HepG2 (cell line): ENCODE data around the gene ARIH2. TPM values are rescaled to one million over a fixed set of nuclear protein-coding genes. Genes with fewer than 3 reads are reported as not detected.

Experiments
- ATAC-seq: fragments of 200-7000 bp; cut with Tn5 transposase; 3 replicates; pipeline ENCODE4 v1.9.1; 2020; ENCODE audit warnings: mild to moderate bottlenecking, moderate library complexity
- BruUV-seq: library from RNA; stranded (reverse); fragments of 400-500 nt; replicated peaks from 2 replicates; lab custom pipeline; 2021; lab: Mats Ljungman, UMichigan
- CTCF ChIA-PET: fragments of 300-600 bp; formaldehyde crosslinking; extraction: SDS; loops from one replicate; lab custom pipeline; 2021; ENCODE audit warnings: low total read pairs, inconsistent platforms, low intra/inter-chr PET ratio; lab: Yijun Ruan, JAX
- POLR2A ChIA-PET: fragments of 350-600 bp; sonication (Branson Sonifier 250); formaldehyde crosslinking; loops from one replicate; lab custom pipeline; 2020; ENCODE audit warnings: antibody characterized with exemption, inconsistent platforms; lab: Yijun Ruan, JAX
- DNase-seq: peaks from one replicate; pipeline ENCODE4 v3.0.0-alpha.2; 2015; ENCODE audit warnings: low spot score
- FAIRE-seq: peaks from 3 replicates; lab custom pipeline; 2011; peaks lifted over from hg19 to GRCh38; lab: Jason Lieb, UNC
- H2AFZ ChIP-seq: one replicate; pipeline ENCODE4 v1.6.1; 2011; ENCODE audit warnings: low read length, inconsistent platforms
- H3K27ac ChIP-seq: fragments of 300-600 bp; 3 replicates; pipeline ENCODE4 v1.8.0; 2011; ENCODE audit warnings: mixed run types, mild to moderate bottlenecking, mixed read lengths, low read length, inconsistent platforms; ENCODE audit not compliant: insufficient read depth; ENCODE audit errors: extremely low read length
- H3K27me3 ChIP-seq, 2 experiments: fragments of 200-600 bp in 1 of 2; 2 replicates in 1 of 2; 3 replicates in 1 of 2; pipeline versions ENCODE4 v1.6.0 to v1.8.0; 2011; ENCODE audit warnings: low read length in 2 of 2, mild to moderate bottlenecking in 2 of 2, moderate library complexity in 2 of 2, inconsistent platforms in 1 of 2; ENCODE audit not compliant: insufficient read depth in 2 of 2, control insufficient read depth in 1 of 2
- H3K36me3 ChIP-seq, 2 experiments: fragments of 200-600 bp in 1 of 2; replicated peaks in 1 of 2; 2 replicates in 1 of 2; 3 replicates in 1 of 2; pipeline versions ENCODE4 v1.5.1 to v1.8.0; 2011; ENCODE audit warnings: low read length in 2 of 2, inconsistent platforms in 1 of 2; ENCODE audit not compliant: insufficient read depth in 2 of 2, control insufficient read depth in 1 of 2
- H3K4me1 ChIP-seq: 2 replicates; pipeline ENCODE4 v1.5.1; 2012; ENCODE audit warnings: low read length, inconsistent platforms; ENCODE audit not compliant: insufficient read depth
- H3K4me2 ChIP-seq: 2 replicates; pipeline ENCODE4 v1.6.0; 2011; ENCODE audit warnings: low read depth, low read length, inconsistent platforms
- H3K4me3 ChIP-seq, 3 experiments: fragments of 200-600 bp in 1 of 3; sonication (generic), shearing (Covaris generic) in 1 of 3; replicated peaks in 1 of 3; 2 replicates each; pipeline ENCODE4 v1.5.1; 2011 to 2016; ENCODE audit warnings: low read length in 3 of 3, inconsistent platforms in 2 of 3, low read depth in 2 of 3, mild to moderate bottlenecking in 2 of 3, control low read depth in 1 of 3, mixed read lengths in 1 of 3; ENCODE audit not compliant: insufficient read depth in 1 of 3
- H3K79me2 ChIP-seq: one replicate; pipeline ENCODE4 v1.6.1; 2011; ENCODE audit warnings: low read length, inconsistent platforms; ENCODE audit not compliant: insufficient read depth
- H3K9ac ChIP-seq: 2 replicates; pipeline ENCODE4 v1.6.0; 2011; ENCODE audit warnings: mild to moderate bottlenecking, low read depth, low read length, inconsistent platforms; ENCODE audit not compliant: insufficient read depth
- H3K9me3 ChIP-seq: 2 replicates; pipeline ENCODE4 v1.5.1; 2012; ENCODE audit warnings: mild to moderate bottlenecking, low read length
- H4K20me1 ChIP-seq: 2 replicates; pipeline ENCODE4 v1.6.0; 2011; ENCODE audit warnings: inconsistent platforms, mild to moderate bottlenecking, low read length, moderate library complexity; ENCODE audit not compliant: insufficient read depth
- ADNP ChIP-seq: sonication (generic); formaldehyde crosslinking; IDR thresholded peaks from 2 replicates; pipeline ENCODE4 v1.4.0; 2020; ENCODE audit warnings: missing genetic modification reagents
- ASH2L ChIP-seq: fragments of 300-600, 200-600 bp; sonication (generic); IDR thresholded peaks from 2 replicates; pipeline ENCODE4 v1.7.0; 2017; ENCODE audit warnings: low read depth, mild to moderate bottlenecking, moderate library complexity, mixed read lengths, low read length; ENCODE audit not compliant: insufficient read length
- ATF1 ChIP-seq: IDR thresholded peaks from 2 replicates; pipeline ENCODE4 v1.6.1; 2016; ENCODE audit warnings: mild to moderate bottlenecking, control low read depth
- CCDC6 ChIP-seq: sonication (generic); formaldehyde crosslinking; IDR thresholded peaks from 2 replicates; pipeline ENCODE4 v1.8.1; 2022; ENCODE audit warnings: mild to moderate bottlenecking, missing genetic modification reagents, moderate library complexity
- DBP ChIP-seq: sonication (generic); formaldehyde crosslinking; IDR thresholded peaks from 2 replicates; pipeline ENCODE4 v1.4.0; 2020; ENCODE audit warnings: missing genetic modification reagents; ENCODE audit errors: not compliant biosample characterization
- HDAC2 ChIP-seq: sonication (generic); formaldehyde crosslinking; IDR thresholded peaks from 2 replicates; pipeline ENCODE4 v1.4.0; 2020; ENCODE audit warnings: missing genetic modification reagents
- MAFF ChIP-seq: IDR thresholded peaks from 2 replicates; pipeline ENCODE4 v1.6.1; 2011; ENCODE audit warnings: low read depth, low read length, improper control_type of control experiment
- MED13 ChIP-seq: sonication (generic); formaldehyde crosslinking; IDR thresholded peaks from 2 replicates; pipeline ENCODE4 v1.5.0; 2020; ENCODE audit warnings: missing genetic modification reagents
- MYNN ChIP-seq: sonication (generic); formaldehyde crosslinking; IDR thresholded peaks from 2 replicates; pipeline ENCODE4 v1.4.0; 2020; ENCODE audit warnings: mild to moderate bottlenecking, low read depth, missing genetic modification reagents
- NR2F1 ChIP-seq, 2 experiments: fragments of 450-650 bp in 1 of 2; formaldehyde crosslinking in 1 of 2; IDR thresholded peaks; 2 replicates each; pipeline versions ENCODE4 v1.5.0 to v1.6.1; 2016 to 2020; ENCODE audit warnings: mild to moderate bottlenecking in 1 of 2, missing compliant biosample characterization in 1 of 2, missing genetic modification reagents in 1 of 2, moderate library complexity in 1 of 2
- NR2F6 ChIP-seq, 2 experiments: IDR thresholded peaks; 2 replicates each; pipeline ENCODE4 v1.6.1; 2016; ENCODE audit warnings: antibody characterized with exemption in 1 of 2, mild to moderate bottlenecking in 1 of 2
- ZNF138 ChIP-seq: sonication (generic); formaldehyde crosslinking; IDR thresholded peaks from 2 replicates; pipeline ENCODE4 v1.5.0; 2020; ENCODE audit warnings: mild to moderate bottlenecking, low read depth, missing genetic modification reagents
- ZNF644 ChIP-seq: IDR thresholded peaks from 2 replicates; pipeline ENCODE4 v1.6.1; 2016; ENCODE audit warnings: low read depth
- ZNF790 ChIP-seq: sonication (generic); formaldehyde crosslinking; IDR thresholded peaks from 2 replicates; pipeline ENCODE4 v1.8.0; 2022; ENCODE audit warnings: missing genetic modification reagents, mild to moderate bottlenecking, borderline replicate concordance
- ZZZ3 ChIP-seq: sonication (generic); formaldehyde crosslinking; IDR thresholded peaks from 2 replicates; pipeline ENCODE4 v1.4.0; 2020; ENCODE audit warnings: missing genetic modification reagents, mild to moderate bottlenecking, borderline replicate concordance
- WGBS: methylation state at CpG from one replicate; pipeline ENCODE4 v1.1.6; 2017; ENCODE audit warnings: low lambda C conversion rate; 5-methylcytosine and 5-hydroxymethylcytosine counted together
- in situ Hi-C: cut with HindIII; loops from 2 replicates; pipeline ENCODE4 v1.10.0; 2017; ENCODE audit warnings: low pct_unique_long_range_greater_than_20kb; ENCODE audit not compliant: extremely low pct_ligation_motif_present
- intact Hi-C: fragments of 100-400 bp; cut with micrococcal nuclease; formaldehyde crosslinking; loops from one replicate; pipeline ENCODE4 v1.10.0; 2022; ENCODE audit not compliant: unreplicated experiment
- polyA plus RNA-seq, 8 experiments: library from polyadenylated mRNA; depleted of rRNA in 3 of 8; stranded (reverse) in 7 of 8; unstranded in 1 of 8; fragments of >200 nt; fragmentation: Illumina TruSeq in 4 of 8; extraction: Trizol in 4 of 8; gene quantifications; 2 replicates each; pipeline versions ENCODE4 v1.2.1 to v1.2.3, GENCODE V29; 2011 to 2016; ENCODE audit warnings: low read depth in 4 of 8, missing spikeins in 1 of 8, mixed read lengths in 1 of 8; ENCODE audit not compliant: insufficient read depth in 1 of 8
- total RNA-seq, 5 experiments: library from RNA; depleted of rRNA; stranded (reverse); fragments of >200 nt; fragmentation: Illumina TruSeq; extraction: Trizol; gene quantifications; 2 replicates each; pipeline ENCODE4 v1.2.3, GENCODE V29; 2016; ENCODE audit warnings: low read depth in 1 of 5
- TF ChIP-seq, protein P1 (sequence below): sonication (generic); formaldehyde crosslinking; conservative IDR thresholded peaks from 2 replicates; pipeline ENCODE4 v1.4.0; 2020; ENCODE audit warnings: mild to moderate bottlenecking, missing genetic modification reagents, moderate library complexity
- TF ChIP-seq, protein P2 (sequence below): sonication (generic); formaldehyde crosslinking; IDR thresholded peaks from 2 replicates; pipeline ENCODE4 v1.4.0; 2020; ENCODE audit warnings: missing genetic modification reagents

ARIH2 gene
- total and polyA plus RNA-seq, 2 of the 13 experiments (the other 11 are each of a cell fraction or from before 2014, with no cell fraction given), result 64.8 to 83.3 TPM

GRCh38 chr3:48894516-48894915, 24.1 kb upstream of the ARIH2 start (continued):
- TF ChIP-seq ZNF644 (CRISPR knock-in tag) (no peak), CCDC6 (no peak), ADNP (CRISPR knock-in tag) (no peak)

GRCh38 chr3:48896936-48897335, 21.7 kb upstream of the ARIH2 start:
- ATAC-seq, result no peak
- no peak overlapping the region for H2AFZ ChIP-seq
- no peaks in the 10 kb centered on the region for H3K79me2 ChIP-seq
- ChIA-PET POLR2A (interaction anchor here (0.6 to 4.5 kb wide), 20 partner anchors 10 to 1002 kb away, joined by 3 to 39 read pairs (median 4); partner anchors contain the start of genes ARIH2, CELSR3, PRKAR2A and RHOA), CTCF (no interaction called here)
- peak; percentile 78 for DNase-seq
- peak overlapping the region; percentile 78 for H3K27ac ChIP-seq
- no peaks in the 10 kb centered on the region for H3K36me3 ChIP-seq
- H3K4me1 ChIP-seq, result peaks cover 43% of the 10 kb centered on the region
- 10% methylated on average over 2 of the region's 2 CpGs for WGBS
- peak overlapping the region; percentile 99 for H3K4me2 ChIP-seq
- intact Hi-C loops, result loop anchor here (1.0 kb wide), 2 partner anchors 41 to 50 kb away; partner anchors contain the start of gene PRKAR2A
- in situ Hi-C loops, result no loop called here
- no peak for FAIRE-seq
- H3K9me3 ChIP-seq, result no peaks in the 10 kb centered on the region
- peak overlapping the region in 1 of 3 experiments; percentile 52; a peak in 2 of 6 replicates for H3K4me3 ChIP-seq
- H4K20me1 ChIP-seq, result no peaks in the 10 kb centered on the region
- H3K27me3 ChIP-seq, result no peaks in the 10 kb centered on the region
- H3K9ac ChIP-seq, result peak overlapping the region; percentile 60
- BruUV-seq, result no TSS peak
- TF ChIP-seq, protein P1, sequence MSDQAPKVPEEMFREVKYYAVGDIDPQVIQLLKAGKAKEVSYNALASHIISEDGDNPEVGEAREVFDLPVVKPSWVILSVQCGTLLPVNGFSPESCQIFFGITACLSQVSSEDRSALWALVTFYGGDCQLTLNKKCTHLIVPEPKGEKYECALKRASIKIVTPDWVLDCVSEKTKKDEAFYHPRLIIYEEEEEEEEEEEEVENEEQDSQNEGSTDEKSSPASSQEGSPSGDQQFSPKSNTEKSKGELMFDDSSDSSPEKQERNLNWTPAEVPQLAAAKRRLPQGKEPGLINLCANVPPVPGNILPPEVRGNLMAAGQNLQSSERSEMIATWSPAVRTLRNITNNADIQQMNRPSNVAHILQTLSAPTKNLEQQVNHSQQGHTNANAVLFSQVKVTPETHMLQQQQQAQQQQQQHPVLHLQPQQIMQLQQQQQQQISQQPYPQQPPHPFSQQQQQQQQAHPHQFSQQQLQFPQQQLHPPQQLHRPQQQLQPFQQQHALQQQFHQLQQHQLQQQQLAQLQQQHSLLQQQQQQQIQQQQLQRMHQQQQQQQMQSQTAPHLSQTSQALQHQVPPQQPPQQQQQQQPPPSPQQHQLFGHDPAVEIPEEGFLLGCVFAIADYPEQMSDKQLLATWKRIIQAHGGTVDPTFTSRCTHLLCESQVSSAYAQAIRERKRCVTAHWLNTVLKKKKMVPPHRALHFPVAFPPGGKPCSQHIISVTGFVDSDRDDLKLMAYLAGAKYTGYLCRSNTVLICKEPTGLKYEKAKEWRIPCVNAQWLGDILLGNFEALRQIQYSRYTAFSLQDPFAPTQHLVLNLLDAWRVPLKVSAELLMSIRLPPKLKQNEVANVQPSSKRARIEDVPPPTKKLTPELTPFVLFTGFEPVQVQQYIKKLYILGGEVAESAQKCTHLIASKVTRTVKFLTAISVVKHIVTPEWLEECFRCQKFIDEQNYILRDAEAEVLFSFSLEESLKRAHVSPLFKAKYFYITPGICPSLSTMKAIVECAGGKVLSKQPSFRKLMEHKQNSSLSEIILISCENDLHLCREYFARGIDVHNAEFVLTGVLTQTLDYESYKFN (CRISPR knock-in tag), result peak; percentile 12; the same call in 1 of the 2 replicates
- TF ChIP-seq NR2F6 (IDR thresholded peaks at IDR 0.05) (peak; percentile 73), NR2F6 (CRISPR knock-in tag; IDR thresholded peaks at IDR 0.05) (0 out of 2 replicates have a peak, but pooled peaks have one; percentile 4), ZZZ3 (CRISPR knock-in tag) (no peak), ZNF790 (no peak), ASH2L (no peak), MED13 (CRISPR knock-in tag) (no peak), HDAC2 (CRISPR knock-in tag) (peak; percentile 5; the same call in 1 of the 2 replicates), MAFF (peak; percentile 99), ZNF138 (no peak), MYNN (CRISPR knock-in tag) (no peak), NR2F1 (CRISPR knock-in tag; IDR thresholded peaks at IDR 0.05) (peak in 1 of 2 experiments; percentile 41; a peak in 2 of 4 replicates), ATF1 (CRISPR knock-in tag) (no peak), DBP (CRISPR knock-in tag) (no peak)
- TF ChIP-seq, protein P2, sequence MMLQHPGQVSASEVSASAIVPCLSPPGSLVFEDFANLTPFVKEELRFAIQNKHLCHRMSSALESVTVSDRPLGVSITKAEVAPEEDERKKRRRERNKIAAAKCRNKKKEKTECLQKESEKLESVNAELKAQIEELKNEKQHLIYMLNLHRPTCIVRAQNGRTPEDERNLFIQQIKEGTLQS, result no peak
